HG03159 (cell line): ENCODE measurements around the gene PMM1.

Experiments
- ATAC-seq: cut with Tn5 transposase; IDR thresholded peaks from one replicate; pipeline ENCODE4 v1.9.1; 2021; ENCODE audit warnings: mild to moderate bottlenecking, moderate library complexity; ENCODE audit not compliant: unreplicated experiment

Gene PMM1

DNA sequence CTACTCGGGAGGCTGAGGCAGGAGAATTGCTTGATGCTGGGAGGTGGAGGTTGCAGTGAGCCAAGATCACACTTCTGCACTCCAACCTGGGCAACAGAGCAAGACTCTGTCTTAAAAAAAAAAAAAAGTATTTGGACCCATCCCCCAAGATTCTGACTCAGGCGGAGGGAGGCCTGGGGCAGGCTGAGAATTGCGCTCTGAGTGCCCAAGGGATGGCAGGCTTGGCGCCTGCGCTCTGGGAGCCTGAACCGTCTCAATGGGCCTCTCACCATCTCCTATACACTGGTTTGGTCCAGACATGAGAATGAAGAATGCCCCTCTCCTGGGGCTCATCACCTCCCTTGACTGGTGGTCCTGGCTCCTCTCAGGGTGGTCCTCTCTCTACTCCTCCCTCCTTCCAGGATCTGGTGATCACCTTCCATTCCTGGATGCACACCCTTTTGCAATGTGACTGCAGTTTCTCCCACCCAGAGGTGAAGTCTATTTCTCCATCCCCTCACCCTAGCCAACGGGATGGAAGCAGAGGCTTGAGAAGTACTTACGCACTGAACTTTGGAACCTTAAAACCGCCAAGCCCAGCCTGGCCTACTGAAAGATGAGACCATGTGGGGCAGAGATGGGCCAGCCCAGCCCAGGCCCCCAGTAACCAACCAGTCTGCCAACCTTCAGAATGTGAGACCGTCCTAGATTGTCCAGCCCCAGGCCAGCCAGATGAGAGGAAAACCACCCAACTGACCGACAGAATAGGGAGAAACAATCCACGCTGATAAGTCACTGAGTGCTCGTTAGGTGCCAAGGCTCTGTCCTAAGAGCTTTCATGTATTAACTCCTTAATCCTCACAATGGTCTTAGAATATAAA lies 50.3 kb downstream of the PMM1 start:
- ATAC-seq: no peak

DNA sequence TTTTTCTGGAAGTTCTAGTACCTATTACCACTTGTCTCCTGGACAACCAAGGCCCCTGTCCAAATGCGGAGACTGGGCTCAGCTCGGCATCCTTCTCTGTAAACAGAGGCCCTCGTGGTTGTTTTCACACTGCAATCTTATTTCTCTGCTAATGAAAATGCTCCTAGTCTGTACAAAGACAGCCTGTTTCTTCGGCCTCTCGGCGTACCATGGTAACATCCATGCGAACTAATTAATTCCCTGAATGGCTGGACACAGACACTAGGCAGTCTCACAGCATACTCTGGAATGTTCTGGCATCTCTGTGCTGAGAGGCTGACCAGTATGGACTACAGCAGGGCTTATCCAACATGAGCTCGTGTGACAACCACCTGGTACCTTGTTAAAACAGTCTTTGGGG lies 51.1 kb downstream of the PMM1 start:
- no peak for ATAC-seq

DNA sequence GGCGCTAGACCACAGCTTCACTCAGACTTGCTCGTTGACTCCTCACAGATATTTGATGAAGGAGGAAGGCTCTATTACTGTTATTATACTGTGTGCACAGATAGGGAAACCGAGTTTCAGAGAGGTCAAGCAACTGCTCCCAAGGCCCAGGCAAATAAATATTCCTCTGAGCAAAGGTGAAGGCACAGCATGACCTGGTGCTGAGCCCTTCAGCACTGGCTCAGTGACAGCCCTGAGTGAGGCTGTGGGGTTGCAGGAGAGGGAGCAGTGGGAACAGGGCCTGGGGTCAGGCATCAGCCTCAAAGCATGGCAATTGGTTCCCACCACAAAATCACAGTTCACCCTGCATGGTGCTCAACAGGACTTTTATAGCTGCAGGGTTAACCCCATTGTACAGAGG lies 52.4 kb downstream of the PMM1 start:
- ATAC-seq: no peak

DNA sequence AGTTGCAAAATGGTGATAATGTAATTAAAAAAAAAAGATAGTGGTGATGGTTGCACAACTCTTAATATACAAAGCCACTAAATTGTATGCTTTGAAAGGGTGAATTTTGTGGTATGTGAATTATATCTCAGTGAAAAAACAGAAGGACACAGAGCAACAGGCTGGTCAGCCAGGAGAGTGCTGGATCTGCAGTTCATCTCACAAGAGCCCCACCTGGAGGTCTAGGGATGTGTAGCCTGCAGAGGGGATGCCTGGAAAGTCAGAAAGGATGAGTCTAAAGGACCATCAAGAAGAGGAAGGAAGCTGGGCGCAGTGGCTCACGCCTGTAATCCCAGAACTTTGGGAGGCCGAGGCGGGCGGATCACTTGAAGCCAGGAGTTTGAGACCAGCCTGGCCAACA lies 54.4 kb downstream of the PMM1 start:
- no peak for ATAC-seq

DNA sequence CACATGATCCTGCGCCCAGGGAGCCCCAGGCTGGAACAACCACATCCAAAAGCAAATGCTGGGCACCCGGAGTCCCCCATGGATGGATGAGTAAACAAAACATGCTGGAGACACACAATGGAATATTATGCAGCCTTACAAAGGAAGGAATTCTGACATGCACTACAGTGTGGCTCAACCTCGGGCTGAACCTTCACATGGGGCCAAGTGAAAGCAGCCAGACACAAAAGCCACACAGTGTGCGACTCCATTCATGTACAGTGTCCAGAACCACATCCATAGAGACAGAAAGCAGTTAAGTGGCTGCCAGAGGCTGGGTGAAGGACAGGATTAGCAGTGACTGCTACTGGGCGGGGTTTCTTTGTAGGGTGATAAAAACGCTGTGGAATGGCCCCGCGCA lies 55.4 kb downstream of the PMM1 start:
- ATAC-seq: no peak

DNA sequence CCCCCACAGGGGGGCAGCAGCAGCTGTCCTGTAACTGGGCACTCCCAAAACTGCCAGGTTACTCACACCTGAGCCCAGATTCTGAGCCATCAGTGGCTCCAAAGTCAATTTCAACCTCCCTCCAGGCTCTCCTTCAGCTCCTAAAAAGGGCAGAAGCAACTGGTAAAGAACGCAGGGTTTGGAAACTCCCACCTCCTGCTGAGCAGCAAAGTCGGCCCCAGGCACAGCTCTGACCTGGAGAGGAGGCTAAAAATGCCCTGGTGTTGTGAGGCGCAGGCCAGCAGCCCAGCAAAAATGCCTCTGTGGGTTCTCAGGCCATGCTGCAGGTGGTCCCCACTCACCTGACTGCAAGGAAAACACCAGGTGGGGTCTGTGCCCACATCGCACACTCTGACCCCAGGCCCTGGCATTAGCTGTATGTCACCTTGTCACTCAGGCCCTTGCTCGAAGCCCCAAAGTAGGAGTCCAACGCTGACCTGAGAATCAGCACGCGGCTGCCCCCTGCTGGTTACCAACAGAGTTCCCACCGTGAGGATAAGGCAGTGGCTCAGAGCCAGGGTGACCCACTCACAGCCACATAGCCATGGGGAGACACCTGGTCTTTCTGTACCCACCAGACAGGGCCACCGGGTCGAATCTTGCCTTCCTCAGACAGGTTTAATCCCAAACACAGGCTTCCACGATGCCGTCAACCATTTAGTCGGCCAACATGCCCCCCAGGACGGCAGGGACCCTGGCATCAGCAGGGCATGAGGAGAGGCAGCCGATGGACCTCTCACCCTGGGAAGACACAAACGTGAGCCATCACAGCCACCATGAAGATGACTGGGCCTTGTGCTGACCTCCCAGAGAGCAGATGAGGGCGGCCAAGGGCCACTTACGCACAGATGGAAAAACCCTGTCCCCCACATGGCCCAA lies 56.5 kb downstream of the PMM1 start:
- ATAC-seq: no peak

DNA sequence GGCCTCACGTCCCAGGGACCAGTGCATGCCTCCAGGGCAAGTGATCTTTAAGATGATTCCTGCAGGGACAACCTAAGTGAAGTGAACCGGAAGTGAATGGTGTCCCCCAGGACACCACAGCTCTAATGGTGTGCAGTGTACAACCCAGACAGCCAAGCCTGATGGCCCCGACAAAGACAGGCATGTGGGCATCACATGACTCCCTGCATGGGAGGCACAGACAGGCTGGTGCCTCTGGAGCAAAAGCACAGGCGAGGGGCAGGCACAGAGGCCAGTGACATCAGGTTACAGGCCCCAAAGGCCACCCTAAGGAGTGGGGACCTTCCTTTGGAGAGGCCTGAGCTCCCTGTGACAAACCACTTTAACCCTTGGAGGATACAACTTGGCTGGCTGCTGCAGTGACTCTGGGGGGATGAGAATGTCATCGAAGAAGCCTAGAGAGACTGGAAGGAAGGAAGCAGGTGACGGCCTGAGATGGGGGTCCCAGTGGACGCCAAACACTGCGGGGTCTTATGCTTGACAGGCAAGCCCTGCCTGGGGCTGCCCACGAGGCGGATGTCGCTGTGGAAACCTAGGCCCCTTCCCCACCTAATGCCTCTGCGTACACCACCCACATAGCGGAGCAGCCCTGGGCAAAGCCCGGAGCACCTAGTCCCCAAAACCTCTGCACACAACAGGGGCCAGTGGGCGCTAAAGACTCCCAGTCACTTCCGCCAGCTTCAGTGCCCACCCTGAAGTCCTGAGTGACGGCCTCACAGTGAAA lies 57.7 kb downstream of the PMM1 start:
- ATAC-seq: no peak

DNA sequence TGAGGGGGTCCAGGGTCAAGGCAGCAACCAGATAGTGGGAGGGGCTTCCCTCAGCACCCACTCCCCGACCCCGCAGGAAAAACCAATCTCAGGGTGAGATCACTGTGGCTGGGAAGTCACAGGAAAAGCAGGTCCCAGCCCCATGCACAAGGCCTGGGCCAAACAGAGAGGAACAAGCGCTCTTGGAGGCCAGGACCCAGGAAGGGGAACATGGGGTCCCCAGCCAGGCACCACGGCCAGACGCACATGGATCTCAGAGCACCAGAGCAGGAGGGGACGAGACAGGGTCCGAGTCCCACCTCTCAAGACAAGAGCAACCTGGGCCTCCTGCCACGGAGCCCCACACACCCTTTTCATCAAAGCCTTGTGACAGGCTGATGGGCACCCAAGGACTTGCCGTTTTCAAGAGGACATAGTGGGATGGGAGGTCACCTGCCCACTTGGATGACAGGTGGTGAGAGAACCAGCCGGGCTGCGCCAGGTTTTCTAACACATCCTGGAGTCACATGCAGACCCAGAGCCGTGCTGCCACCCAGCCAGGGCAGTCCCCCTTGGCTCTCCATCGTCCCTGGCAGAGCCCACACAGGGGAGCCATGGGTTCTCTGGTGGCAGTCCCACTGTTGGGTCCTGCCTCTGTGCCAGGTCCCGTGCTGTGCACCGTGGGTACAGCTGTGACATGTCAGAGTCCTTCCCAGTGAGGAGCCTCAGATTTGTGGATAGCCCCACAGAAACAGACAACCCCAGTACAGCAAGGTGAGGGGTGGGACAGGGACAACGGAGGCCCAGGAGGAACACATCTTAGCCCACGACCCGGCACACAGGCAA lies 58.5 kb downstream of the PMM1 start:
- ATAC-seq: no peak

DNA sequence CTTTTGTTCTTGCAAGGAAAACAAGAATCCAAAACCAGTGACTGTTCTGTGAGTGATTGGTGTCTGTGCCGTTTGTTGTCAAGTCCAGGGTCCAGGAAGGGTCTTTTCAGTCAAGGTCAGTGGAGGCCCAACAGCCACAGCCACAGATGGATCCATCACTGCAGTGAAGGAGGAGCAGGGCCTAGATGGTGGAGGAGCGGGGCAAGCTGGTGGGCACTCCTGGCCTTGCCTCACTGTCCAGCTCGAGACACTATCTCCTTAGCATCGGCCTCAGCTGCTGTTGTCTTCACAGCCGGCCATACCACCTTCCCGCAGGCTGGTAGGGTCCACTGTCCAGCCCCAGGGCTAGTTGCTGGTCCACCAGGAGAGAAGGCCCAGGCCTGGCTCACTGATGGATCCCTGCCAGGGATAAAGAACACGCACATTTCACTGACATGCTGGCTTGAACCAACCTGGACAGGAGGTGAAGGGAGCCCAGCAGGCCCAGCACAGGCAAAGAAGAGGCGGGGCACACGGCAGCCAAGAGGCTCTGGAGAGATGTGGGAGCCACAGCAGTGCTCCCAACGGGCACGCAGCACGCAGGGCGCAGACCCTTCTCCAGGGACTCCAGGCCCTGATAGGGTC lies 60.6 kb downstream of the PMM1 start:
- no peak for ATAC-seq

DNA sequence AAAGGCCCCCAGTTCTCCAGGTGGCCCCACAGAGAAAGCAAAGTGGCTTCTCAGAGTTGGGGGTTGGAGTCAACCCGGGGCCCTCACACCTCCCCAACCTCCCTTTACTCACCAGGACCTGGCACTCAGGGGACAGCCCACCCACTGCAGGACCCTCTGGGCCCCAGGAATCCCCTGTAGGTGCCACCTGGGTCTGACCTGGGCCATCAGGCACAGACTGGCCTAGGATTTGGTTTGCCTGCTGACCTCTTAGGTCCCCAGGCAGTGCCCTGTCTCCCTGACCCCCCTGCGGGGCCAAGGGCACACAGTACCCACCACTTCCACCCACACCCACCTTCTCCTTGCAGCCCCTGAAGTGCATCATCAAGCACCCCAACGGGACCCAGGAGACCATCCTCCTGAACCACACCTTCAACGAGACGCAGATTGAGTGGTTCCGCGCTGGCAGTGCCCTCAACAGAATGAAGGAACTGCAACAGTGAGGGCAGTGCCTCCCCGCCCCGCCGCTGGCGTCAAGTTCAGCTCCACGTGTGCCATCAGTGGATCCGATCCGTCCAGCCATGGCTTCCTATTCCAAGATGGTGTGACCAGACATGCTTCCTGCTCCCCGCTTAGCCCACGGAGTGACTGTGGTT lies 61.4 kb downstream of the PMM1 start:
- ATAC-seq: no peak
